Upper lobe of right lung (tissue), 1 donor: Measurements from ENCODE around the gene LRMDA. TPM values are rescaled to one million over a fixed set of nuclear protein-coding genes. Genes with fewer than 3 reads are reported as not detected.

Experiments
- ATAC-seq: fragments of 200-7000 bp; cut with Tn5 transposase; one replicate; pipeline ENCODE4 v1.9.1; 2020; ENCODE audit warnings: mild to moderate bottlenecking, moderate library complexity
- DNase-seq: peaks from one replicate; pipeline ENCODE4 v3.0.0-alpha.2; 2020
- H3K27ac ChIP-seq: fragments of 200-600 bp; one replicate; pipeline ENCODE4 v1.8.0; 2022
- H3K27me3 ChIP-seq: fragments of 200-600 bp; one replicate; pipeline ENCODE4 v1.8.0; 2022; ENCODE audit warnings: mild to moderate bottlenecking
- H3K36me3 ChIP-seq: fragments of 200-600 bp; one replicate; pipeline ENCODE4 v1.8.0; 2022
- H3K4me1 ChIP-seq: fragments of 200-600 bp; one replicate; pipeline ENCODE4 v1.8.0; 2022
- H3K4me3 ChIP-seq: fragments of 200-600 bp; one replicate; pipeline ENCODE4 v1.8.0; 2022; ENCODE audit warnings: mild to moderate bottlenecking
- H3K9me3 ChIP-seq: fragments of 200-600 bp; one replicate; pipeline ENCODE4 v1.8.0; 2022
- CTCF ChIP-seq: fragments of 200-600 bp; IDR thresholded peaks from one replicate; pipeline ENCODE4 v1.8.0; 2022; ENCODE audit warnings: antibody characterized with exemption
- intact Hi-C: fragments of 100-400 bp; cut with DNase I; formaldehyde crosslinking; loops from one replicate; pipeline ENCODE4 v1.11.0; 2022
- total RNA-seq: library from RNA; stranded (reverse); fragmentation: NEBNext Ultra II Directional; extraction: Animal tissue kit (Norgen Biotek cat#: 25700); gene quantifications from one replicate; pipeline ENCODE4 v1.2.1, GENCODE V29; 2021
- donor health status: DM: no; HTN: yes; CAD: no; lungs with severe emphysema.

LRMDA gene
- total RNA-seq, 1 donor from 2014 or later: 20.0 TPM

- TF ChIP-seq CTCF: no peak
- intact Hi-C loops: no loop called here
- Histone ChIP-seq H3K9me3 (no peaks in the 10 kb centered on the region), H3K27ac (no peak overlapping the region), H3K36me3 (no peaks in the 10 kb centered on the region), H3K27me3 (no peaks in the 10 kb centered on the region), H3K4me3 (no peak overlapping the region), H3K4me1 (no peaks in the 10 kb centered on the region)
- DNase-seq (no peak), ATAC-seq (peak; percentile 99)
These were observed 134.1 kb downstream of the LRMDA start for GRCh38 chr10:75565286-75566251.

- TF ChIP-seq CTCF: no peak
- no peaks in the 10 kb centered on the region for H3K27me3 ChIP-seq
- H3K9me3 ChIP-seq: peaks cover 10% of the 10 kb centered on the region
- no peaks in the 10 kb centered on the region for H3K36me3 ChIP-seq
- no peak for DNase-seq
- intact Hi-C loops: no loop called here
- H3K4me3 ChIP-seq: no peak overlapping the region
- no peak for ATAC-seq
- H3K27ac ChIP-seq: no peak overlapping the region
- H3K4me1 ChIP-seq: no peaks in the 10 kb centered on the region
These were observed 137.2 kb downstream of the LRMDA start for GRCh38 chr10:75568450-75569130.

GRCh38 chr10:75569506-75569905, 138.1 kb downstream of the LRMDA start:
- no peaks in the 10 kb centered on the region for H3K4me1 ChIP-seq
- H3K36me3 ChIP-seq: no peaks in the 10 kb centered on the region
- no peak for DNase-seq
- TF ChIP-seq CTCF: no peak
- H3K27me3 ChIP-seq: no peaks in the 10 kb centered on the region
- H3K27ac ChIP-seq: no peak overlapping the region
- no peak overlapping the region for H3K4me3 ChIP-seq
- peaks cover 11% of the 10 kb centered on the region for H3K9me3 ChIP-seq
- intact Hi-C loops: no loop called here
- no peak for ATAC-seq

- ATAC-seq (no peak), DNase-seq (no peak)
- H3K27me3 ChIP-seq: no peaks in the 10 kb centered on the region
- TF ChIP-seq CTCF: no peak
- intact Hi-C loops: no loop called here
- peaks cover 11% of the 10 kb centered on the region for H3K9me3 ChIP-seq
- H3K36me3 ChIP-seq: no peaks in the 10 kb centered on the region
- no peaks in the 10 kb centered on the region for H3K4me1 ChIP-seq
- no peak overlapping the region for H3K27ac ChIP-seq
- H3K4me3 ChIP-seq: no peak overlapping the region
These were observed 141.1 kb downstream of the LRMDA start for GRCh38 chr10:75572478-75572877.

GRCh38 chr10:75575940-75576339, 144.5 kb downstream of the LRMDA start:
- no peak for DNase-seq

More at GRCh38 chr10:75575940-75576339, 144.5 kb downstream of the LRMDA start:
- no peak for TF ChIP-seq CTCF
- intact Hi-C loops: no loop called here
- Histone ChIP-seq H3K4me1 (no peaks in the 10 kb centered on the region), H3K9me3 (peaks cover 11% of the 10 kb centered on the region), H3K4me3 (no peak overlapping the region), H3K36me3 (no peaks in the 10 kb centered on the region), H3K27me3 (no peaks in the 10 kb centered on the region), H3K27ac (no peak overlapping the region)
- ATAC-seq: no peak
